Stimulated activated naive CD8-positive, alpha-beta T cell treated with anti-CD3 and anti-CD28 coated beads, Interleukin-15, Interleukin-2, amounts not matched to agents 100 ng/mL and 50 ng/mL, for 24 hours (primary cell): ENCODE results near the gene SLC14A1.

Source experiments
- H3K27ac Mint-ChIP-seq: one replicate; pipeline ENCODE4 v1.8.0; 2021; ENCODE audit warnings: mild to moderate bottlenecking, mixed read lengths
- H3K27me3 Mint-ChIP-seq: one replicate; pipeline ENCODE4 v1.8.0; 2021; ENCODE audit warnings: mixed read lengths
- H3K36me3 Mint-ChIP-seq: one replicate; pipeline ENCODE4 v1.8.0; 2021; ENCODE audit warnings: low read depth, mixed read lengths
- H3K4me1 Mint-ChIP-seq: one replicate; pipeline ENCODE4 v1.8.0; 2021; ENCODE audit warnings: low read depth, mixed read lengths
- H3K4me3 Mint-ChIP-seq: one replicate; pipeline ENCODE4 v1.8.0; 2021; ENCODE audit warnings: mild to moderate bottlenecking, mixed read lengths
- H3K9me3 Mint-ChIP-seq: one replicate; pipeline ENCODE4 v1.8.0; 2021; ENCODE audit warnings: mixed read lengths

SLC14A1 gene

GRCh38 chr18:45787346-45787745, 63.4 kb downstream of the SLC14A1 start:
- Mint-ChIP-seq H3K4me3 (no peak overlapping the region), H3K36me3 (no peaks in the 10 kb centered on the region), H3K27ac (no peak overlapping the region), H3K9me3 (no peaks in the 10 kb centered on the region), H3K27me3 (peaks cover 5% of the 10 kb centered on the region), H3K4me1 (no peaks in the 10 kb centered on the region)

DNA sequence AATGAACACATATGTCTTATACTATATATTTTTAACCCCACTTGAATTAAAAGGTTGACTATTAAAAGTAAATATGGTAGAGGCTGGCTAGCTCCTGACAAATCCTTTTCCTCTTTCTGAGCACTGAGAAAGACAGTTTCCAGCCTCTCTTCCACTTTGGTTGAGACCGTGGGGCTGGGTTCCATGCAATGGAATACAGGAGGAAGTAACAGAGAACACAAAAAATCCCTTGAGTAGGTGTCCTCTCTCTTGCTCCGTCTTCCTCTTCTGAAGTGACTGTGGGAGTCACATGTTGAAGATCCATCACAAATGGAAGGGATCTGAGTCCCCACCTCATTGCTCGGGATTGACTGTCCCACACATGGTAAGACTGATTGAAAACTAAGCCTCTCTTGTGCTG, 64.9 kb downstream of the SLC14A1 start:
- Mint-ChIP-seq H3K4me1 (peaks cover 3% of the 10 kb centered on the region), H3K27me3 (no peaks in the 10 kb centered on the region), H3K4me3 (no peak overlapping the region), H3K36me3 (no peaks in the 10 kb centered on the region), H3K27ac (no peak overlapping the region), H3K9me3 (no peaks in the 10 kb centered on the region)

GRCh38 chr18:45792506-45793263, 68.7 kb downstream of the SLC14A1 start:
- no peak overlapping the region for H3K27ac Mint-ChIP-seq
- H3K36me3 Mint-ChIP-seq = no peaks in the 10 kb centered on the region
- H3K9me3 Mint-ChIP-seq = no peaks in the 10 kb centered on the region
- H3K4me1 Mint-ChIP-seq = peaks cover 3% of the 10 kb centered on the region
- no peaks in the 10 kb centered on the region for H3K27me3 Mint-ChIP-seq
- no peak overlapping the region for H3K4me3 Mint-ChIP-seq

DNA sequence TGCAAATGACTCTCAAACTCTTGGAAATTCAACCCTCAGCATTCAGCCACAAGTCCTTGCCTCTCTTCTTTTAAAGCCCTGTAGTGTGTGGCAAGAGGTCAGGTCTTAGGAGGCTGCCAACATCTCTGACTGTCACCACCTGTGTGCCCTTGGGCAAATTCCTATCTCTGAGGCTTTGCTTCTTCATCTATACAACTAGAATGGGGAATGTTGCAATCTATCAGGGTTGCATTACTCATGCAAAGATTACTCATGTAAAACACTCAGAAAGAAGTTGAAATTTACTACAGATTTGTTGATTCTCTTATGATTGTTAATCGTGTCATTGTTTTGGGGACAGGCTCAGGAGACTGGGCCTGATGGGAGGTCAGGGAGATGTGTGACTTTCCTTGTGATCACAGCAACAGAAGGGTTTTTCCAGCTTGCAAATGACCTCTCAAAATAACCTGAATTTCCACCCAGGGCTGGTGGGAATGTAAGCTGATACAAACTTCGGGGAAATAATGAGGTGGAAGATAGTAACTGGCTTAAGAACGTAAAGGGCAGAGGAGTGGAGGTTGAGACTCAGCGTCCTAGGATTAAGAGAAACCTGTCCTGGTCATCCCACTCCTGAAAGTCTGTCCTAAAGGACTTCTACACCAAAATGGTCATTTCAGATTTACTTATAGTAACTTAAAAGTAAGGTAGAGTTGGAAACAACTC, 69.4 kb downstream of the SLC14A1 start:
- Mint-ChIP-seq H3K4me1 (peaks cover 3% of the 10 kb centered on the region), H3K27ac (no peak overlapping the region), H3K4me3 (no peak overlapping the region), H3K27me3 (no peaks in the 10 kb centered on the region), H3K36me3 (no peaks in the 10 kb centered on the region), H3K9me3 (no peaks in the 10 kb centered on the region)

DNA sequence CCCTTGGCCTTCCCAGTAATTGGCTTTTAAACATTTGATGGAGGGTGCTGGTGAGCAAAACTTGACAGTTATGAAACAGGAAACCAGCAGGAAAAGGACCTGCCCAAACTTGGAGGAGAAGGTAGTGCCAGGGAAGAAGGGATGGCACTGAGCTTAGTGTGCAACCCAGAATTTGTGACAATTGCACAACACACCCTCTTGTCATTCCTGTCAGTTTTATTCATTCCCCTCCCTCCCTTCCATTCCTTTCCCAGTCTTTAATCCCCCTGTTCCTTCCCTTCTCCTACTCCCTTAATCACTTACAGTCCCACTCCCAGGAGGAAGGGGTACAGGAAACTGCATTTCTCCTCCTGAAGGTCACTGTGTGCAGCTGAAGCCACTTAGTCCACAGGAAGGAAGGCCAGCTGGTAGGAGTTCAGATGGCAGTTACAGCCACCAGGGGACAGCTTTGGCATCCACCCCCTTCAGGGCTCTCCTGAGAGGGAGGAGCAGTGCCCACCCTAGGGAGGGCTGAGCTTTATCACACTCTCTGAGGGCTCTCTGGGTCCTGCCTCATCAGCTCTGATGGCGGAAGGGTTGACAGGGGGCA, 77.5 kb downstream of the SLC14A1 start:
- Mint-ChIP-seq H3K4me1 (peaks cover 10% of the 10 kb centered on the region), H3K36me3 (no peaks in the 10 kb centered on the region), H3K4me3 (no peak overlapping the region), H3K9me3 (no peaks in the 10 kb centered on the region), H3K27ac (no peak overlapping the region), H3K27me3 (no peaks in the 10 kb centered on the region)
